GM23248 (cell line): ENCODE data around the gene PSMC3IP.

Experiments used
- EZH2 ChIP-seq: fragments of 200-600 bp; sonication (generic); IDR thresholded peaks from 2 replicates; pipeline ENCODE4 v1.6.1; 2018; ENCODE audit warnings: antibody characterized with exemption, mild to moderate bottlenecking; ENCODE audit not compliant: insufficient read depth, poor library complexity, severe bottlenecking
- EZH2phosphoT487 ChIP-seq: fragments of 200-600 bp; sonication (generic); IDR thresholded peaks from 2 replicates; pipeline ENCODE4 v1.6.1; 2018; ENCODE audit warnings: antibody characterized with exemption, moderate library complexity, mild to moderate bottlenecking, low read depth; ENCODE audit not compliant: insufficient read depth

- TF ChIP-seq EZH2phosphoT487 = no peak
- TF ChIP-seq EZH2 = no peak
Observed at GRCh38 chr17:42543190-42544079, 34.1 kb downstream of the PSMC3IP start.
